SK-N-SH treated with all-trans-retinoic acid at 6 μM for 48 hours (cell line): ENCODE results near the gene SURF2.
A peak's percentile ranks its signal among the peaks of the same experiment; 100 is the strongest.

ENCODE experiments used
- ATAC-seq: fragments of 200-7000 bp; cut with Tn5 transposase; 3 replicates; pipeline ENCODE4 v1.9.1; 2020; ENCODE audit warnings: mild to moderate bottlenecking, moderate library complexity
- ARNTL ChIP-seq: fragments of 450-650 bp; formaldehyde crosslinking; IDR thresholded peaks from 2 replicates; pipeline ENCODE4 v1.5.0; 2020; ENCODE audit warnings: low read depth, mild to moderate bottlenecking, moderate library complexity, borderline replicate concordance
- BACH2 ChIP-seq: fragments of 250-450 bp; sonication (Bioruptor Pico); IDR thresholded peaks from 2 replicates; pipeline ENCODE4 v1.9.0; 2021; ENCODE audit warnings: mild to moderate bottlenecking, borderline replicate concordance
- CSDC2 ChIP-seq: fragments of 250-450 bp; sonication (Bioruptor Pico); IDR thresholded peaks from 2 replicates; pipeline ENCODE4 v1.5.0; 2020; ENCODE audit warnings: mild to moderate bottlenecking, moderate library complexity
- CSRNP3 ChIP-seq: fragments of 250-450 bp; sonication (Bioruptor Pico); IDR thresholded peaks from 2 replicates; pipeline ENCODE4 v1.5.1; 2021; ENCODE audit warnings: mild to moderate bottlenecking, moderate library complexity
- ESRRG ChIP-seq: fragments of 250-450 bp; sonication (Bioruptor Pico); IDR thresholded peaks from 2 replicates; pipeline ENCODE4 v1.6.1; 2021; ENCODE audit warnings: mild to moderate bottlenecking
- GLIS3 ChIP-seq: fragments of 250-450 bp; sonication (Bioruptor Pico); IDR thresholded peaks from 2 replicates; pipeline ENCODE4 v1.5.0; 2020; ENCODE audit warnings: mild to moderate bottlenecking, moderate library complexity
- ISL1 ChIP-seq: fragments of 250-450 bp; sonication (Bioruptor Pico); IDR thresholded peaks from 2 replicates; pipeline ENCODE4 v2.1.2; 2022; ENCODE audit warnings: mild to moderate bottlenecking, moderate library complexity
- OSR1 ChIP-seq: fragments of 250-450 bp; sonication (Bioruptor Pico); IDR thresholded peaks from 2 replicates; pipeline ENCODE4 v1.8.0; 2022; ENCODE audit warnings: moderate library complexity, mild to moderate bottlenecking, inconsistent platforms
- PPARA ChIP-seq: fragments of 250-450 bp; sonication (Bioruptor Pico); IDR thresholded peaks from 2 replicates; pipeline ENCODE4 v1.5.0; 2020; ENCODE audit warnings: mild to moderate bottlenecking, borderline replicate concordance
- RARB ChIP-seq: fragments of 250-450 bp; sonication (Bioruptor Pico); IDR thresholded peaks from 2 replicates; pipeline ENCODE4 v1.8.0; 2021; ENCODE audit warnings: mild to moderate bottlenecking, moderate library complexity
- TCF4 ChIP-seq: fragments of 250-450 bp; sonication (Bioruptor Pico); IDR thresholded peaks from 2 replicates; pipeline ENCODE4 v1.8.0; 2021; ENCODE audit warnings: mild to moderate bottlenecking, moderate library complexity, borderline replicate concordance
- TOX ChIP-seq: fragments of 250-450 bp; sonication (Bioruptor Pico); IDR thresholded peaks from 2 replicates; pipeline ENCODE4 v1.8.0; 2021; ENCODE audit warnings: mild to moderate bottlenecking, moderate library complexity, borderline replicate concordance
- ZC3H10 ChIP-seq: fragments of 250-450 bp; sonication (Bioruptor Pico); IDR thresholded peaks from 2 replicates; pipeline ENCODE4 v1.5.1; 2021; ENCODE audit warnings: mild to moderate bottlenecking, moderate library complexity
- ZFP3 ChIP-seq: fragments of 250-450 bp; sonication (Bioruptor Pico); IDR thresholded peaks from 2 replicates; pipeline ENCODE4 v1.5.0; 2020; ENCODE audit warnings: mild to moderate bottlenecking, moderate library complexity
- ZFP30 ChIP-seq: fragments of 450-650 bp; formaldehyde crosslinking; IDR thresholded peaks from 2 replicates; pipeline ENCODE4 v1.5.0; 2022; ENCODE audit warnings: mild to moderate bottlenecking, moderate library complexity
- ZNF565 ChIP-seq: fragments of 450-650 bp; formaldehyde crosslinking; conservative IDR thresholded peaks from 2 replicates; pipeline ENCODE4 v1.5.0; 2020; ENCODE audit warnings: low read depth, mild to moderate bottlenecking, moderate library complexity
- ZNF70 ChIP-seq: fragments of 450-650 bp; formaldehyde crosslinking; IDR thresholded peaks from 2 replicates; pipeline ENCODE4 v1.5.0; 2020; ENCODE audit warnings: mild to moderate bottlenecking, moderate library complexity
- ZNF8 ChIP-seq: fragments of 450-650 bp; formaldehyde crosslinking; IDR thresholded peaks from 2 replicates; pipeline ENCODE4 v1.5.0; 2020; ENCODE audit warnings: mild to moderate bottlenecking, moderate library complexity
- TF ChIP-seq, protein P1 (sequence below): fragments of 250-450 bp; sonication (Bioruptor Pico); IDR thresholded peaks from 2 replicates; pipeline ENCODE4 v1.5.1; 2020; ENCODE audit warnings: low read depth, mild to moderate bottlenecking, moderate library complexity
- TF ChIP-seq, protein P2 (sequence below): fragments of 250-450 bp; sonication (Bioruptor Pico); IDR thresholded peaks from 2 replicates; pipeline ENCODE4 v1.5.0; 2020; ENCODE audit warnings: mild to moderate bottlenecking, moderate library complexity
- TF ChIP-seq, protein P3 (sequence below): fragments of 250-450 bp; sonication (Bioruptor Pico); IDR thresholded peaks from 2 replicates; pipeline ENCODE4 v1.8.0; 2021; ENCODE audit warnings: low read depth, mild to moderate bottlenecking, moderate library complexity, borderline replicate concordance

SURF2 gene

GRCh38 chr9:133356391-133357091 is at the start of gene SURF2, which contains the start of gene SURF1:
SURF2 (plus strand) TSS chr9:133356550; CDS start chr9:133356593, 43 bp downstream.
SURF1 (minus strand) TSS chr9:133356487; CDS start chr9:133356453, 34 bp downstream.
- peak; percentile 81 for ATAC-seq
- TF ChIP-seq ZNF70 (CRISPR knock-in tag) (no peak), ZFP3 (CRISPR knock-in tag) (no peak), PPARA (CRISPR knock-in tag) (no peak), ZC3H10 (CRISPR knock-in tag) (no peak), ARNTL (CRISPR knock-in tag) (no peak), ISL1 (CRISPR knock-in tag) (no peak), ZNF565 (CRISPR knock-in tag) (no peak), CSRNP3 (CRISPR knock-in tag) (no peak), TOX (no peak), ESRRG (CRISPR knock-in tag) (no peak)
- TF ChIP-seq, protein P1, sequence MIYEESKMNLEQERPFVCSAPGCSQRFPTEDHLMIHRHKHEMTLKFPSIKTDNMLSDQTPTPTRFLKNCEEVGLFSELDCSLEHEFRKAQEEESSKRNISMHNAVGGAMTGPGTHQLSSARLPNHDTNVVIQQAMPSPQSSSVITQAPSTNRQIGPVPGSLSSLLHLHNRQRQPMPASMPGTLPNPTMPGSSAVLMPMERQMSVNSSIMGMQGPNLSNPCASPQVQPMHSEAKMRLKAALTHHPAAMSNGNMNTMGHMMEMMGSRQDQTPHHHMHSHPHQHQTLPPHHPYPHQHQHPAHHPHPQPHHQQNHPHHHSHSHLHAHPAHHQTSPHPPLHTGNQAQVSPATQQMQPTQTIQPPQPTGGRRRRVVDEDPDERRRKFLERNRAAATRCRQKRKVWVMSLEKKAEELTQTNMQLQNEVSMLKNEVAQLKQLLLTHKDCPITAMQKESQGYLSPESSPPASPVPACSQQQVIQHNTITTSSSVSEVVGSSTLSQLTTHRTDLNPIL (CRISPR knock-in tag), result no peak
- TF ChIP-seq, protein P2, sequence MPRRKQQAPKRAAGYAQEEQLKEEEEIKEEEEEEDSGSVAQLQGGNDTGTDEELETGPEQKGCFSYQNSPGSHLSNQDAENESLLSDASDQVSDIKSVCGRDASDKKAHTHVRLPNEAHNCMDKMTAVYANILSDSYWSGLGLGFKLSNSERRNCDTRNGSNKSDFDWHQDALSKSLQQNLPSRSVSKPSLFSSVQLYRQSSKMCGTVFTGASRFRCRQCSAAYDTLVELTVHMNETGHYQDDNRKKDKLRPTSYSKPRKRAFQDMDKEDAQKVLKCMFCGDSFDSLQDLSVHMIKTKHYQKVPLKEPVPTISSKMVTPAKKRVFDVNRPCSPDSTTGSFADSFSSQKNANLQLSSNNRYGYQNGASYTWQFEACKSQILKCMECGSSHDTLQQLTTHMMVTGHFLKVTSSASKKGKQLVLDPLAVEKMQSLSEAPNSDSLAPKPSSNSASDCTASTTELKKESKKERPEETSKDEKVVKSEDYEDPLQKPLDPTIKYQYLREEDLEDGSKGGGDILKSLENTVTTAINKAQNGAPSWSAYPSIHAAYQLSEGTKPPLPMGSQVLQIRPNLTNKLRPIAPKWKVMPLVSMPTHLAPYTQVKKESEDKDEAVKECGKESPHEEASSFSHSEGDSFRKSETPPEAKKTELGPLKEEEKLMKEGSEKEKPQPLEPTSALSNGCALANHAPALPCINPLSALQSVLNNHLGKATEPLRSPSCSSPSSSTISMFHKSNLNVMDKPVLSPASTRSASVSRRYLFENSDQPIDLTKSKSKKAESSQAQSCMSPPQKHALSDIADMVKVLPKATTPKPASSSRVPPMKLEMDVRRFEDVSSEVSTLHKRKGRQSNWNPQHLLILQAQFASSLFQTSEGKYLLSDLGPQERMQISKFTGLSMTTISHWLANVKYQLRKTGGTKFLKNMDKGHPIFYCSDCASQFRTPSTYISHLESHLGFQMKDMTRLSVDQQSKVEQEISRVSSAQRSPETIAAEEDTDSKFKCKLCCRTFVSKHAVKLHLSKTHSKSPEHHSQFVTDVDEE, result no peak

DNA sequence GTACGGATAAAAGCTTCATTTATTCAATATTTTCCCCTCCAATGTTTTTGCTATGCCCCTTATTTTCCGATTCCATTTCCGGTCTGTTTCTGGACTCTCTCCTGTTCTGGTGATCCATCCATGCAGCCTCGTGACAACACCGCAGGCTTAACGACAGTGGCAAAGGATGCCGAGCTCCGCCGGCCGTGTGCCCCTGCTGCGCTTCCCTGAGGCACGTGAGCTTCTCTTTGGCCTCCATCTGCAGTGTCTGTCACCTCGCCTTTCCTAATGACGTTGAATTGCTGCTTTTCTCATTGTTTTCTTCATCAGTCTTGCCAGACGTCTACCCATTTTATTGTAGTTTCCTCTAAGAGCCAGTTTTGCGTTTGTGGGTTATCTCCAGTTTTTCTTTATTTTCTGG is 49.0 kb upstream of the SURF2 start:
- ATAC-seq, result no peak
- TF ChIP-seq ZFP3 (CRISPR knock-in tag), result no peak
- TF ChIP-seq RARB, result no peak
- no peak for TF ChIP-seq ZNF8 (CRISPR knock-in tag)
- no peak for TF ChIP-seq CSDC2
- no peak for TF ChIP-seq TCF4 (CRISPR knock-in tag)

DNA sequence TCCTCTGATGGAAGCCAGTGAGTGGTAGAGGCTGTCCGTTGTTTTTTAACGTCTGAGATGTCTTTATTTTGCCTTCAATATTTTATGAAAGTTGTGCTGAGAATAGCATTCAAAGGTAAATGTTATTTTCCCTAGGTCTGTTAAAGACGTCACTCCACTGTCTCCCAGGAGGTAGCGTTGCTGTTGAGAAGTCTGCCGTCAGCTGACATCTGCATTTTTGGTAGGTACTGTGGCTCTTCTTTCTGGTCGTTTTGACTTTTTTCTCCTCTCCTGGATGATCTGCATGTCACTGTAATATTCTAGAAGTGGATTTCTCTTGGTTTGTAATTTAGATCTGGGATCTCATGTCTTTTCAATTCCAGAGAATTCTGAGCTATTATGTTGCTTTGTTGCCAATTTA is 46.7 kb upstream of the SURF2 start:
- no peak for ATAC-seq
- TF ChIP-seq ZFP3 (CRISPR knock-in tag), result no peak
- no peak for TF ChIP-seq TOX
- TF ChIP-seq PPARA (CRISPR knock-in tag), result no peak
- TF ChIP-seq BACH2 (CRISPR knock-in tag), result no peak

DNA sequence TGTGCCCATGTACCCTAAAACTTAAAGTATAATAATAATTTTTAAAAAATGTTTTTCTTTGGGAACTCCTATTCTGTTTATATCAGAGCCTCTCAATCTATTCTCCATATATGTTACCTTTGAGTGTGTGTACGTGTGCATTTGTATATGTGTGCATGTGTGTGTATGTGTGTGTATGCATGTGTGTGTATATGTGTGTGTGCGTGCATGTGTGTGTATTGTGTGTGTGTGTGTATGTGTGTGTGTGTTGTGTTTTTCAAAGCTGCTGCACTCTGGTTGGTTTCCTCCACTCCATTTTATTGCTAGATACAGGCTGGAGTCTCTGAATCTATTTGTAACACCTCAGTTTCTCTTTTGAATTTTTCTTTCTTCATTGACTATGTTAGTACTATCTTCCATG is 40.4 kb upstream of the SURF2 start:
- ATAC-seq, result no peak
- TF ChIP-seq TCF4 (CRISPR knock-in tag) (no peak), ZNF565 (CRISPR knock-in tag) (no peak), CSRNP3 (CRISPR knock-in tag) (no peak), GLIS3 (CRISPR knock-in tag) (no peak), ARNTL (CRISPR knock-in tag) (no peak), ZFP30 (CRISPR knock-in tag) (no peak), ZNF70 (CRISPR knock-in tag) (no peak), TOX (no peak), ZFP3 (CRISPR knock-in tag) (no peak), BACH2 (CRISPR knock-in tag) (no peak), OSR1 (CRISPR knock-in tag) (no peak), RARB (no peak), CSDC2 (no peak), ISL1 (CRISPR knock-in tag) (no peak), ESRRG (CRISPR knock-in tag) (no peak)
- TF ChIP-seq, protein P1 (CRISPR knock-in tag), result no peak
- TF ChIP-seq, protein P2, result no peak
- TF ChIP-seq, protein P3, sequence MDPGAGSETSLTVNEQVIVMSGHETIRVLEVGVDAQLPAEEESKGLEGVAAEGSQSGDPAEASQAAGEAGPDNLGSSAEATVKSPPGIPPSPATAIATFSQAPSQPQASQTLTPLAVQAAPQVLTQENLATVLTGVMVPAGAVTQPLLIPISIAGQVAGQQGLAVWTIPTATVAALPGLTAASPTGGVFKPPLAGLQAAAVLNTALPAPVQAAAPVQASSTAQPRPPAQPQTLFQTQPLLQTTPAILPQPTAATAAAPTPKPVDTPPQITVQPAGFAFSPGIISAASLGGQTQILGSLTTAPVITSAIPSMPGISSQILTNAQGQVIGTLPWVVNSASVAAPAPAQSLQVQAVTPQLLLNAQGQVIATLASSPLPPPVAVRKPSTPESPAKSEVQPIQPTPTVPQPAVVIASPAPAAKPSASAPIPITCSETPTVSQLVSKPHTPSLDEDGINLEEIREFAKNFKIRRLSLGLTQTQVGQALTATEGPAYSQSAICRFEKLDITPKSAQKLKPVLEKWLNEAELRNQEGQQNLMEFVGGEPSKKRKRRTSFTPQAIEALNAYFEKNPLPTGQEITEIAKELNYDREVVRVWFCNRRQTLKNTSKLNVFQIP (CRISPR knock-in tag), result no peak
